Cardiac muscle cell (in vitro differentiated cells and primary cell): Measurements from ENCODE around the gene ZSCAN2. TPM values are rescaled to one million over a fixed set of nuclear protein-coding genes. Genes with fewer than 3 reads are reported as not detected.

Experiments used
- DNase-seq, 2 donors: peaks; one replicate each; pipeline versions ENCODE4 v3.0.0 to v3.0.0-alpha.2; 2010 to 2017; ENCODE audit warnings: low read depth in 1 of 2, low spot score in 1 of 2
- H3K27ac ChIP-seq: fragments of 200-600 bp; sonication (generic); 2 replicates; pipeline ENCODE4 v1.5.1; 2016
- H3K27me3 ChIP-seq: fragments of 200-600 bp; sonication (generic); 2 replicates; pipeline ENCODE4 v1.6.0; 2016; ENCODE audit warnings: control low read depth
- H3K36me3 ChIP-seq: fragments of 200-600 bp; sonication (generic); 2 replicates; pipeline ENCODE4 v1.5.1; 2016; ENCODE audit warnings: control low read depth
- H3K4me1 ChIP-seq: fragments of 200-600 bp; sonication (generic); 2 replicates; pipeline ENCODE4 v1.8.1; 2017; ENCODE audit warnings: low read depth, mild to moderate bottlenecking, mixed run types
- H3K4me3 ChIP-seq: fragments of 200-600 bp; sonication (generic); 2 replicates; pipeline ENCODE4 v1.5.1; 2016; ENCODE audit warnings: mild to moderate bottlenecking
- H3K9me3 ChIP-seq: fragments of 200-600 bp; sonication (generic); 2 replicates; pipeline ENCODE4 v1.5.1; 2017; ENCODE audit warnings: low read depth, mild to moderate bottlenecking, control low read depth
- polyA plus RNA-seq: library from polyadenylated mRNA; unstranded; fragments of >200 nt; fragmentation: Nextera tagmentation; extraction: Ambion mirVana; gene quantifications from 2 replicates; pipeline ENCODE4 v1.2.1, GENCODE V29; 2016
- total RNA-seq: library from RNA; depleted of rRNA; stranded (reverse); fragments of >200 nt; gene quantifications from 2 replicates; pipeline ENCODE4 v1.2.3, GENCODE V29; 2016
- TF ChIP-seq, protein P1 (sequence below): IDR thresholded peaks from 2 replicates; pipeline ENCODE4 v1.5.1; 2012; ENCODE audit warnings: low read depth, mild to moderate bottlenecking, low read length

ZSCAN2 gene
- total and polyA plus RNA-seq, 2 experiments from 2014 or later, result 24.8 to 38.3 TPM

DNA sequence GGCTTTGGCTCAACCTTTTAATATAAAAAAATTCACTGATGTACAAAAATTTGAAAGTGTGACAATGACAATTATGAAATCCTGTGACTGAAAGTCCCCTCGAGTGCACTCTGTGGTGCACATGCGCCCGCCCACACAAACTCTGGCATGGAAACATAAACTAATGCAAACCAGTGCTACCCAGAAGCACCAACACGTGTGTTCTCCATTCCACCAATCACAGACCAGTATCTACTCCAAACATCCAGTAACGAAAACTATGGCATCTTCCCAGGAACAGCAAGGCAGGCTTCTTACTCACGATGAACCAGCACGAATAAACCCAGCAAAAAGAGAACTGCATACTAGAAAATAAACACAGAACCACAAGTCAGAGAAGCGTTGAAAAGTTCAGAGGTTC is 68.9 kb downstream of the ZSCAN2 start:
- no peaks in the 10 kb centered on the region for H3K27me3 ChIP-seq
- H3K9me3 ChIP-seq, result no peaks in the 10 kb centered on the region
- TF ChIP-seq, protein P1, sequence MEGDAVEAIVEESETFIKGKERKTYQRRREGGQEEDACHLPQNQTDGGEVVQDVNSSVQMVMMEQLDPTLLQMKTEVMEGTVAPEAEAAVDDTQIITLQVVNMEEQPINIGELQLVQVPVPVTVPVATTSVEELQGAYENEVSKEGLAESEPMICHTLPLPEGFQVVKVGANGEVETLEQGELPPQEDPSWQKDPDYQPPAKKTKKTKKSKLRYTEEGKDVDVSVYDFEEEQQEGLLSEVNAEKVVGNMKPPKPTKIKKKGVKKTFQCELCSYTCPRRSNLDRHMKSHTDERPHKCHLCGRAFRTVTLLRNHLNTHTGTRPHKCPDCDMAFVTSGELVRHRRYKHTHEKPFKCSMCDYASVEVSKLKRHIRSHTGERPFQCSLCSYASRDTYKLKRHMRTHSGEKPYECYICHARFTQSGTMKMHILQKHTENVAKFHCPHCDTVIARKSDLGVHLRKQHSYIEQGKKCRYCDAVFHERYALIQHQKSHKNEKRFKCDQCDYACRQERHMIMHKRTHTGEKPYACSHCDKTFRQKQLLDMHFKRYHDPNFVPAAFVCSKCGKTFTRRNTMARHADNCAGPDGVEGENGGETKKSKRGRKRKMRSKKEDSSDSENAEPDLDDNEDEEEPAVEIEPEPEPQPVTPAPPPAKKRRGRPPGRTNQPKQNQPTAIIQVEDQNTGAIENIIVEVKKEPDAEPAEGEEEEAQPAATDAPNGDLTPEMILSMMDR, result no peak
- no peak for DNase-seq
- no peak overlapping the region for H3K4me3 ChIP-seq
- no peaks in the 10 kb centered on the region for H3K4me1 ChIP-seq
- H3K27ac ChIP-seq, result no peak overlapping the region
- H3K36me3 ChIP-seq, result peaks cover 54% of the 10 kb centered on the region

DNA sequence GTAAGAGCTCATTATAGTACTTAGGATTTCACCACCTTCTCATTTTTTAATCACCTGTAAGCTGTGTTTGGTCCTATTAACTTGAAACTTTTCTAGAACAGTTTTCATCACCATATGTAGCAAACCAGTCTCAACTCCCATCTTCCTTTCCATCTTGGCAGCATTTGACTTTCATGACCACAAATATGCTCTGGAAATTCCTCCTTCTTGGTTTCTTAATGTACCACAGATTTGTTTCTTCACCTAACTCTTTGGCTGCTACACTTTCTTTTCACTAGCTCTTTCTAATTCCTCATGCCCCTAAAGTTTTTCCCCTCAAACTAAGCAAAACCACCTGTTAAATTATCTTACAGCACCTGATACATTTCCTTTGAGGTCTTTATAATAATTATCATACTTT is 70.4 kb downstream of the ZSCAN2 start:
- H3K4me3 ChIP-seq, result no peak overlapping the region
- TF ChIP-seq, protein P1, result no peak
- no peak overlapping the region for H3K27ac ChIP-seq
- no peaks in the 10 kb centered on the region for H3K27me3 ChIP-seq
- H3K9me3 ChIP-seq, result no peaks in the 10 kb centered on the region
- no peaks in the 10 kb centered on the region for H3K4me1 ChIP-seq
- H3K36me3 ChIP-seq, result peaks cover 51% of the 10 kb centered on the region
- peak in 1 of 2 donors; percentile 89 for DNase-seq

Other genes starting within 250 kb of the ZSCAN2 start
- gene WDR73, start 53.3 kb downstream of the ZSCAN2 start, total RNA-seq, result 25.0 and 31.8 TPM in 2 replicates
- gene WDR73, start 53.3 kb downstream of the ZSCAN2 start, polyA plus RNA-seq, result 39.6 and 50.4 TPM in 2 replicates
- gene NMB, start 57.2 kb downstream of the ZSCAN2 start, total RNA-seq, result 4.1 and 6.4 TPM in 2 replicates
- gene NMB, start 57.2 kb downstream of the ZSCAN2 start, polyA plus RNA-seq, result 5.9 and 9.0 TPM in 2 replicates
- 137 and 146 TPM in 2 replicates for gene SEC11A, start 115.1 kb downstream of the ZSCAN2 start, total RNA-seq
- 99.6 and 117 TPM in 2 replicates for gene SEC11A, start 115.1 kb downstream of the ZSCAN2 start, polyA plus RNA-seq
- 16.0 and 19.2 TPM in 2 replicates for gene ZNF592, start 147.6 kb downstream of the ZSCAN2 start, total RNA-seq
- gene ZNF592, start 147.6 kb downstream of the ZSCAN2 start, polyA plus RNA-seq, result 8.1 and 22.9 TPM in 2 replicates
- 44.6 and 52.1 TPM in 2 replicates for gene ALPK3, start 216.3 kb downstream of the ZSCAN2 start, total RNA-seq
- gene ALPK3, start 216.3 kb downstream of the ZSCAN2 start, polyA plus RNA-seq, result 16.6 and 19.2 TPM in 2 replicates